GM19023 (cell line): ENCODE results near the gene MIGA1.

Source experiments
- ATAC-seq: cut with Tn5 transposase; IDR thresholded peaks from one replicate; pipeline ENCODE4 v1.9.1; 2021; ENCODE audit warnings: mild to moderate bottlenecking, moderate library complexity; ENCODE audit not compliant: unreplicated experiment

Gene MIGA1

DNA sequence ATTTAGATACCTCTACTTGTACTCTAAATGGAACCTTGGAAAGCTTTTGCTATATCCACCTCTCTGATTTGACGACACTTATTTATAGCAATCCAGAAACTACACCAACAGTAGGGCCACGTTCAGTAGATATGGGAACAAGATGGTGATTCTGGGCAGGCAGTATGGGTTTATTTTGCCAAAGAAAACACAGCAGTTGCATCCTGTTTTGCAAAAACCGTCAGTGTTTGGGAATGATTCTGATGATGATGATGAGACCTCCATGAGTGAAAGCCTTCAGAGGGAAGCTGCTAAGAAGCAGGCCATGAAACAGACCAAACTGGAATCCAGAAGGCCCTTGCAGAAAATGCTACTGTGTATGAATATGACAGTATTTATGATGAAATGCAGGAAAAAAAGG is 67.5 kb downstream of the MIGA1 start:
- ATAC-seq, result no peak

GRCh38 chr1:77847621-77848080 is 68.2 kb downstream of the MIGA1 start:
- ATAC-seq, result no peak

- no peak for ATAC-seq
Observed at GRCh38 chr1:77850082-77850481, 70.6 kb downstream of the MIGA1 start.

DNA sequence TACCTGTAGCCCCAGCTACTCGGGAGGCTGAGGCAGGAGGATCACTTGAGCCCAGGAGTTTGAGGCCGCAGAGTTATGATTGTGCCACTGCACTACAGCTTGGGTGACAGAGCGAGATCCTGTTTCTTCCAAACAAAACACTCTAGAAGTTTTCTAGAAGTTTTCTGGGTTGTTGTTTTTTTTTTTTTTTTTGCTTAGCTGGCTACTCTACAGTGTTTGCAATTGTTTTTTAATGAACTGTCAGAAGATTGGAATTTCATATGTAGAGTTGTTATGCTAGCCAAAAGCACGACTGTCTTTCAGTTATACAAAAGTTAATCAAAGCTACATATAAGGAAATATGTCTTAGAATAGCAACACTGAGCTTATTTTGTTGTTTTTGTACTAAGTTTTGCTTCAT is 78.1 kb downstream of the MIGA1 start:
- ATAC-seq, result no peak

- ATAC-seq, result no peak
Observed at GRCh38 chr1:77858725-77859124, 79.3 kb downstream of the MIGA1 start.

- ATAC-seq, result no peak
Observed at GRCh38 chr1:77859248-77859647, 79.8 kb downstream of the MIGA1 start.

GRCh38 chr1:77866296-77866695 is 86.8 kb downstream of the MIGA1 start:
- ATAC-seq, result no peak

GRCh38 chr1:77872645-77873044 is 93.2 kb downstream of the MIGA1 start:
- no peak for ATAC-seq

- no peak for ATAC-seq
Observed at GRCh38 chr1:77873461-77873860, 94.0 kb downstream of the MIGA1 start.

DNA sequence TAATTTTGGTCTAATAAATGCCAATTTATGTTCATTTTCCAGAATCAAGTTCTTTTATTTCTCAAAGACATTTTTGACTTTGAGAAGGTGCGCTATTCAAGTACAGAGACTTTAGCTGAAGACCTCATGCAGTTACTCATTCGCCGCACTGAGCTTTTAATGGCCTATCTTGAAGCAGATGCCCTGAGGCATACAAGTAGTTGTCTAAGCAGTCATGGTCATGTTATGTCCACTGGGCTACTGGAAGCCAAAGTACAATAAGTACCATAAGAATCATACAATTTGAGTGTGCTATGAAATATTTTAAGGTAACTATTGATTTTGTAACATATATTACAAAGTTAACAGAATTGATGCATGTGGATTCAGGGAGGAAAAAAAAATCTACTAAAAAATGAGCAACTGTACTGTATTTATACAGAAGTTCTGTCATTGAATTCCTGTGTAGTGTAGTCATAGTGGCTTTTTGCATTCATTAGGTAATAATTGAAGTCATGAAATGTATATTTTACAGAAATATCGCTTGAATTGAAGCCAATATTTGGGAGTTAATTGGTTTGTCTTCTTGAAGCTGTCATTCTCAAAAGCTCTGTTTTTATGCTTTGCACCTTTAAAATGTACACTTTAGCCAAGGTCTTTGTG is 95.5 kb downstream of the MIGA1 start:
- ATAC-seq, result no peak

DNA sequence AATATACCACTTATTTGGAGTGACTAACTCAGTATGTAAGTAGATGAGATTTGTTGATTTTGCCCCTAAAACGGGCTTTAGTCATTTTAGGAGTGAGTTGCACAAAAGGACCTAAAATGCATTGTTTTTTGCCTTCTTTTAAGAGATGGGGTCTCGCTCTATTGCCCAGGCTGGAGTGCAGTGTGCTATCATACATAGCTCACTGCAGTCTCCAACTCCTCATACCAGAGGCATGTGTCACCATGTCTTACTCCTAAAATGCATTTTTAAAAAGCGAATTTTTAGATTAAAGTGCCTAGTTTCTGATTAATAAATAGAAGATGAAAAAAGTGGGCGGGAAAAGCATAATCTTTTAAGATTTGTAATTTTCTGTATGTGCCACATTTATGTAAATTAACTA is 97.4 kb downstream of the MIGA1 start:
- ATAC-seq, result no peak

GRCh38 chr1:77881061-77881460 is 101.6 kb downstream of the MIGA1 start:
- ATAC-seq, result no peak

DNA sequence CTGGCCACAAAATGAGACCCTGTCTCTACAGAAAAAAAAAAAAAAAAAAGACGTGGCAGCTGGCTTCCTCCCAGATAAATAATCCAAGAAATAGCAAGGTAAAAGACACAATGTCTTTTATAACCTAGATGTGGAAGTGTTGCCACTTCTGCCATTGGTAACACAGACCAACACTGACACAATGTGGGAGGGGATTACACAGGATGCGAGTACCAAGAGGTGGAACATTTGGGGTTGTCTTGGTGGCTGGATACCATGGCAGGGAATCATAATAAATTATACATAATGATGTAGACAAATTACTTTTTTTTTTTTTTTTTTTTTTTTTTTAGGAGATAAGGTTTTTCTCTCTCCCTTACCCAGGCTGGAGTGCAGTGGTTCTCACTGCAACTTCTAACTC is 103.0 kb downstream of the MIGA1 start:
- ATAC-seq, result no peak

DNA sequence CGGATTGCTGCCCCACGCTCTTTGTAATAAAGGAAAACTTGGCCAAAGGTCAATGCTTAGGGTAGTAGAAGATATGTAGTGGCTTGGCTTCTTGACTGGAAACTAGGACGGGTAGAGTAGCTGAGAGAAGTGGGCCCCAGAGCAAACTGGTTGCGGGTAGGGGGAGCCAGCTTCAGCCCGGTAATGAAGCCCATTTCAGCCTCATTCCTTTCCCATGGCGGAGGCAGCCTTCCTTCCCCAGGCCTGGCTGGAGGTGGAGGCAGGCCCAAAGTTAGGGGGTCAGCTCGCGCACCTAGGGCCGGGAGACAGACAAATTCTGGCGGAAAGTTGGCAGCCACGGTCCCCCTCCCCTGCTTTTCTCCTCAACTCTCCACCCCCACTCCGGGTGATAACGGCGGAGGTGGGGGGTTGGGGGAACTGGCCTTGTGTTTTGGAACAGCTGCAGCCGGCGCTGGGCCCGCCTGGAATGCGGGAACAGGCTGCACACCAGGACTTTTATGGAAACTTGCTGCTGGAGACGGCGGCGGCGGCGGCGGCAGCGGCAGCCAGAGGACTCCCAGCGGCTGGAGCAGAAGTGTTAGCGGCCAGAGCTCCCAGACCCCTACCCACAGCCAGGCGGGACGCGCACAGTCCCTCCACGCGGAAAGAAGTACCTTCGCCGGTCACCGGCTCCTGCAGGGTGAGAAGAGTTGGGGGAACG is 108.8 kb downstream of the MIGA1 start, which contains the start of gene NEXN:
Gene NEXN, plus strand, starts transcription at position 544 of the 700 bp plus-strand sequence. CDS start 27,483 bp downstream, outside the sequence.
- ATAC-seq, result peak; percentile 33

DNA sequence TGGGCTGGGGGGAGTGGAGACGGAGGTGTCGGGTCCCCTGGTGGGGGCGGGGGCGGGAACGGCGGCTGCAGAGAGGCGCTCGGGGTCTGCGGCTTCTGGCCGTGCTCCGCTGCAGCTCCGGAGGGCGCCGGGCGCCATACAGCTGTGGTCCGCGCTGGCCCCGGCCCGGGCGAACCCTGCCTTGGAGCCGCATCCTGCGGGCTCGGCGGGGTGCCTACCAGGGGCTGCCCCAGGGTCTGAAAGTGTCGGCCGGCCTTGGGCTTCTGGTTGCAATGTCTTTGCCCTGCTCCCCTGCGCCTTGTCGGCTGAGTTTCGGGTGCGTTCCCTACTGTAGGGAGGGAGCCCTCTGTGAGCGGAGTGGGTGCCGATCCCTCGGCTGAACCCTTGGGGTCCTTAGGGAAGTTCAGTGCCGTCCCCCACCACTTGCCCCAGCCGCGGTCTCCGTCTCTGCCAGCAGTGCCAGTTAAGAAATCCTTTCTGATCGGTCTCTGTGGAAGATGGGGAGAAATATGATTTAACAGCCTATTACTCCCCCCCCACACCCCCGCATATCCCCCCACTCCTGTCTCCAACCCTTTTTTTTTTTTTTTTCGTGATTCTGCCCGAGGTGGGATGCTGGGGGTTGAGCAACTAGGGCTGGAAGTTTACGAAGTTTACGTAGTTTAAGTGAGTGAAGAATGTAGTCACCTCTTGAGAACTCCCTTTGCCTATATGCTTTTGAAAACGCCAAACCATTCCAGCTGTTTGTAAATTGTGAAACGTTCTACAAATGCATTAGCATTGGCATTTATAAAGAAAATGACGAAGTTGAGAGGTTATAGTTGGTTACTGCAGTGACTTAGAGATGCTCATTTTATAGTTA is 109.6 kb downstream of the MIGA1 start:
- ATAC-seq, result peak; percentile 77

DNA sequence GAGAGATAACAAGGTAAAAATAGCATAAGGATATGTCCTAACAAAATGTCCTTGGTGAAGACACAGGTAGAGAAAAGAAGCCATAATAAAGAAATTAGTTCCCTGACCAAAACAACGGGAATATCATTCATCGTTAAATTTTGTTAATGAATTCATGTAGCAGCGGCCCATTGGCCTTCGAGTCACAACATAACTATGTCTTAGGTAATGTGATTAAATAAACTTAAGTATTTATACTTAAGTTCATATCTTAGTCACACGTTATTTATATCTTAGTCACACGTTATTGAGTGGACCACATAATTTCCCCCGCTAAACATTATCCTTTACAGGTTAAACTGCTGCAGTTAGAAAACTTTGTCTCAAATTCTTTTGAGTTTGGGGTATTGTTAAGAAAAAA is 110.2 kb downstream of the MIGA1 start:
- no peak for ATAC-seq

DNA sequence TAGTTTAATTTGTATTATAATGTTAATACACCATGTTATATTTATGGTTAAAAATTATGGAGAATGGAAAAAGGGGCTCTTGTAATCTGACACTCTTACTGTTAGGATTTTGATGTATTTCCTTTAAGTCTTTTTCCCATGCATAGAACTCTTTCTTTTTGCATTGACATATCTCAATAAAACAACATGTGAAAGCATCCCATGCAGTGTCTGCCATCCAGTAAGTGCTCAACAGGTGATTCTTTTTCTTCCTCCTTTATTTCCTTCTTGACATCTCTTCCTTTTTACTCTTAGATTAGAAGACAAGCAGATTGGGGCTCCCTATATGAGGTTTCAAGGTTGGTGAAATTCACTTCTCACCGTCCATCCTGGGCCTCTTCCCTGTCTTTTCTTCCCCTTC is 111.8 kb downstream of the MIGA1 start:
- ATAC-seq, result no peak

DNA sequence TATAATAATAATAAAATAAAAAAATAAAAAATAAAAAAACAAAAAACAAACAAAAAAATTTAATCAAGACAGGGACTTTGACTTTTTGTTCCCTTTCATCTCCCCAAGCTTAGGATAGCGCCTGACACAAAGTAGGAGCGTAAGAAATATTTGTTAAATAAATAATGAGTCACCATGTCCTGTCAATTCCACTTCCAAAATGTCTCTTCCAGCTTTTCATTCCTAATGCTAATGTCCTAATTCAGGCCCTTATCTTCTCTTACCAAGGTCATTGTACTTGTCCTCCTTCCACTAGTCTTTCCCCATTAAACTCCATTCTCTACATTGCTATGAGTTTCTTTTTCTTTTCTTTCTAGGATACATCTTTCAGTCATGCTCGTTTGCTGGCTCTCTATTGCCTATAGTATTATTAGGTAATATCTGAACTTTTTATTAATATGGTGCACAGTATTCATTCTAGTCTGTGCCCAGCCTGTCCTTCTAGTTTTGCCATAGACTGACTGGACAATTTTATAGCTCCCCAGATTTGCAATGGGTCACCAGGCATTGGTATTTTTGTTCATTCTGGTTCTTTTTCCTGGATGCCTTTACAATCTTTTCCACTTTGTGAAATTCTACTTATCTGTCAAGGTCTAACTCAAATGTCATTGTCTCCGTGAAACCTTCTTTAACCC is 120.3 kb downstream of the MIGA1 start:
- no peak for ATAC-seq

DNA sequence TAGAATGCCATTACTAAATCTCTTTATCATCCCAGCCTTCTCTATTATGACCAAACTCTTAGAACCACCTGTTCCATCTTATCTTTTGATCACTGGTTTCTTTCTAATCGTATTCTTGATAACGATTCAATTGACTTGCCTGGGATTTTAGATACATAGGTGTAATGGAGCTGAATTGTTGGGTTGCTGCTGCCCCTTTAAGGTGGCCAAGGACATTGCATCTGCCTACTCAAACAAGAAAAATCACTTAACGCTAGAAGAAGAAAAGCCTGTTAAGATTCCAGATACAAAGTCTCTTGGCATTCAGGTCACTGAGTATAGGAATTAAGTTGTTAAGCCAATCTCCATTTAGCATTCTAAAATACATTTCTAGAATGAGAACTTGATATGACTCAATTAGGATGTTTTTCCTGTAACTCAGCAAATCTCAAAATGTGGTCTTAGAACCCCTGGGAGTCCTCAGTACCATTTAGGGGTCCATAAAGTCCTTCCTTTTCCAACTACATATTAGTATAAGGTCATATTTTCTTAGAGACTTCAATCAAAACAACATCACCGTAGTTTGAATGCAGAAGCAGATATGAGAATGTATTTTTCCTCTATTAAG is 121.3 kb downstream of the MIGA1 start:
- no peak for ATAC-seq

- no peak for ATAC-seq
Observed at GRCh38 chr1:77905603-77906002, 126.2 kb downstream of the MIGA1 start.
